SK-N-SH (cell line): ENCODE data around the gene TIE1. TPM values are rescaled to one million over a fixed set of nuclear protein-coding genes. Genes with fewer than 3 reads are reported as not detected.
A peak's percentile ranks its signal among the peaks of the same experiment; 100 is the strongest.

Experiments used
- CTCF ChIA-PET: fragments of 300-600, 350-600 bp; formaldehyde crosslinking; extraction: SDS; loops from one replicate; lab custom pipeline; 2021; lab: Yijun Ruan, JAX
- POLR2A ChIA-PET: fragments of 350-600 bp; sonication (Branson Sonifier 250); formaldehyde crosslinking; extraction: SDS; loops from one replicate; lab custom pipeline; 2020; ENCODE audit warnings: antibody characterized with exemption, inconsistent platforms; lab: Yijun Ruan, JAX
- DNase-seq: peaks from one replicate; pipeline ENCODE4 v3.0.0; 2012
- H2AFZ ChIP-seq: fragments of 200-600 bp; sonication (generic); 2 replicates; pipeline ENCODE4 v1.8.1; 2016; ENCODE audit warnings: antibody characterized with exemption, mild to moderate bottlenecking, low read depth
- H3F3A ChIP-seq: fragments of 200-600 bp; sonication (generic); replicated peaks from 2 replicates; pipeline ENCODE3; 2016; ENCODE audit warnings: antibody characterized with exemption, mild to moderate bottlenecking; ENCODE audit not compliant: insufficient read depth
- H3K27ac ChIP-seq, 2 experiments: fragments of 200-500 bp in 1 of 2; fragments of 200-600 bp in 1 of 2; sonication (Bioruptor generic) in 1 of 2; sonication (generic), shearing (Covaris generic) in 1 of 2; 2 replicates each; pipeline versions ENCODE4 v1.5.1 to v1.6.1; 2014 to 2016; ENCODE audit warnings: low read depth in 2 of 2, inconsistent platforms in 1 of 2, low read length in 1 of 2, mild to moderate bottlenecking in 1 of 2, mixed read lengths in 1 of 2
- H3K27me3 ChIP-seq: fragments of 200-600 bp; sonication (generic), shearing (Covaris generic); 2 replicates; pipeline ENCODE4 v1.6.1; 2016; ENCODE audit warnings: mixed run types; ENCODE audit not compliant: insufficient read depth
- H3K36me3 ChIP-seq, 2 experiments: fragments of 200-500 bp in 1 of 2; fragments of 200-600 bp in 1 of 2; sonication (Bioruptor generic) in 1 of 2; sonication (generic) in 1 of 2; replicated peaks in 1 of 2; 2 replicates each; pipeline versions ENCODE3 to v1.5.1; 2014 to 2016; ENCODE audit warnings: low read length in 1 of 2, mild to moderate bottlenecking in 1 of 2; ENCODE audit not compliant: insufficient read depth in 2 of 2, control insufficient read depth in 1 of 2
- H3K4me1 ChIP-seq, 2 experiments: fragments of 200-500 bp in 1 of 2; fragments of 200-600 bp in 1 of 2; sonication (Bioruptor generic) in 1 of 2; sonication (generic), shearing (Covaris generic) in 1 of 2; 2 replicates each; pipeline versions ENCODE4 v1.5.1 to v1.6.1; 2014 to 2016; ENCODE audit warnings: low read depth in 1 of 2, low read length in 1 of 2, mixed run types in 1 of 2; ENCODE audit not compliant: insufficient read depth in 2 of 2, control insufficient read depth in 1 of 2
- H3K4me2 ChIP-seq: fragments of 200-600 bp; sonication (generic), shearing (Covaris generic); 2 replicates; pipeline ENCODE4 v1.6.1; 2017; ENCODE audit warnings: mixed run types
- H3K4me3 ChIP-seq, 2 experiments: fragments of 200-500 bp in 1 of 2; fragments of 200-600 bp in 1 of 2; sonication (Bioruptor generic) in 1 of 2; sonication (generic), shearing (Covaris generic) in 1 of 2; 2 replicates each; pipeline versions ENCODE4 v1.5.1 to v1.8.1; 2014 to 2016; ENCODE audit warnings: low read depth in 2 of 2, inconsistent platforms in 1 of 2, low read length in 1 of 2, mild to moderate bottlenecking in 1 of 2, mixed read lengths in 1 of 2, moderate library complexity in 1 of 2
- H3K79me2 ChIP-seq: fragments of 200-600 bp; sonication (generic); 2 replicates; pipeline ENCODE4 v1.8.1; 2017; ENCODE audit warnings: mild to moderate bottlenecking; ENCODE audit not compliant: insufficient read depth
- H3K9ac ChIP-seq: fragments of 200-600 bp; sonication (generic); 2 replicates; pipeline ENCODE4 v1.6.1; 2017; ENCODE audit warnings: mixed run types
- H3K9me2 ChIP-seq: fragments of 200-600 bp; sonication (generic); 2 replicates; pipeline ENCODE4 v1.6.1; 2017; ENCODE audit warnings: mixed run types
- H3K9me3 ChIP-seq: fragments of 200-600 bp; sonication (generic); 2 replicates; pipeline ENCODE4 v1.6.1; 2017; ENCODE audit warnings: mixed run types, mild to moderate bottlenecking, moderate library complexity
- H4K20me1 ChIP-seq: fragments of 200-600 bp; sonication (generic); 2 replicates; pipeline ENCODE4 v1.6.1; 2017; ENCODE audit warnings: mild to moderate bottlenecking, mixed run types; ENCODE audit not compliant: insufficient read depth
- CHD2 ChIP-seq: fragments of 150-350 bp; IDR thresholded peaks from 2 replicates; pipeline ENCODE4 v1.6.1; 2018; ENCODE audit warnings: low read length; ENCODE audit not compliant: partially characterized antibody
- ELF1 ChIP-seq: IDR thresholded peaks from 2 replicates; pipeline ENCODE4 v1.4.0; 2012
- EZH2phosphoT487 ChIP-seq: fragments of 200-600 bp; sonication (generic); IDR thresholded peaks from 2 replicates; pipeline ENCODE4 v1.6.1; 2017; ENCODE audit warnings: low read depth, mixed run types, mild to moderate bottlenecking, antibody characterized with exemption, moderate library complexity, borderline replicate concordance
- FOSL2 ChIP-seq: IDR thresholded peaks from 2 replicates; pipeline ENCODE4 v1.4.0; 2012; ENCODE audit warnings: low read depth, mild to moderate bottlenecking, moderate library complexity, borderline replicate concordance
- FOXM1 ChIP-seq: IDR thresholded peaks from 2 replicates; pipeline ENCODE4 v1.4.0; 2012; ENCODE audit warnings: low read depth, mild to moderate bottlenecking
- GABPA ChIP-seq: IDR thresholded peaks from 2 replicates; pipeline ENCODE4 v1.4.0; 2012; ENCODE audit warnings: low read depth, mild to moderate bottlenecking
- GATA2 ChIP-seq: sonication (generic); formaldehyde crosslinking; IDR thresholded peaks from 2 replicates; pipeline ENCODE4 v1.5.0; 2020; ENCODE audit warnings: mild to moderate bottlenecking, missing genetic modification reagents
- JUND ChIP-seq: IDR thresholded peaks from 2 replicates; pipeline ENCODE4 v1.4.0; 2012
- MEF2A ChIP-seq: IDR thresholded peaks from 2 replicates; pipeline ENCODE4 v1.4.0; 2012; ENCODE audit warnings: low read depth, borderline replicate concordance
- MXI1 ChIP-seq: IDR thresholded peaks from 2 replicates; pipeline ENCODE4 v1.6.1; 2012; ENCODE audit warnings: mild to moderate bottlenecking, low read depth, low read length, improper control_type of control experiment
- NFIC ChIP-seq: IDR thresholded peaks from 2 replicates; pipeline ENCODE4 v1.4.0; 2012; ENCODE audit warnings: borderline replicate concordance
- RXRA ChIP-seq: IDR thresholded peaks from 2 replicates; pipeline ENCODE4 v1.4.0; 2012; ENCODE audit warnings: low read depth, mild to moderate bottlenecking, borderline replicate concordance
- TCF12 ChIP-seq: IDR thresholded peaks from 2 replicates; pipeline ENCODE4 v1.4.0; 2012
- TEAD4 ChIP-seq: IDR thresholded peaks from 2 replicates; pipeline ENCODE4 v1.4.0; 2012; ENCODE audit warnings: mild to moderate bottlenecking, borderline replicate concordance; ENCODE audit not compliant: insufficient read depth
- WGBS: methylation state at CpG from one replicate; pipeline ENCODE4 v1.1.6; 2017; ENCODE audit warnings: low lambda C conversion rate; 5-methylcytosine and 5-hydroxymethylcytosine counted together
- polyA plus RNA-seq, 3 experiments: library from polyadenylated mRNA; depleted of rRNA; stranded (reverse); fragments of >200 nt; gene quantifications; 2 replicates each; pipeline ENCODE4 v1.2.3, GENCODE V29; 2012
- TF ChIP-seq, protein P1 (sequence below): IDR thresholded peaks from 2 replicates; pipeline ENCODE4 v1.4.0; 2012; ENCODE audit warnings: low read depth, borderline replicate concordance
- TF ChIP-seq, protein P2 (sequence below): IDR thresholded peaks from 2 replicates; pipeline ENCODE4 v1.4.0; 2012; ENCODE audit warnings: low read depth, borderline replicate concordance
- TF ChIP-seq, protein P3 (sequence below): fragments of 150-350 bp; IDR thresholded peaks from 2 replicates; pipeline ENCODE4 v1.6.1; 2017; ENCODE audit warnings: antibody characterized with exemption, low read length, low read depth, borderline replicate concordance
- TF ChIP-seq, protein P4 (sequence below): IDR thresholded peaks from 2 replicates; pipeline ENCODE4; 2012
- TF ChIP-seq, protein P5 (sequence below): fragments of 200-600 bp; sonication (generic); IDR thresholded peaks from 2 replicates; pipeline ENCODE4 v1.6.1; 2017; ENCODE audit warnings: antibody characterized with exemption, mild to moderate bottlenecking, moderate library complexity

TIE1 gene
- polyA plus RNA-seq, 1 of the 3 experiments (the other 2 are of a cell fraction): 1.6 TPM

DNA sequence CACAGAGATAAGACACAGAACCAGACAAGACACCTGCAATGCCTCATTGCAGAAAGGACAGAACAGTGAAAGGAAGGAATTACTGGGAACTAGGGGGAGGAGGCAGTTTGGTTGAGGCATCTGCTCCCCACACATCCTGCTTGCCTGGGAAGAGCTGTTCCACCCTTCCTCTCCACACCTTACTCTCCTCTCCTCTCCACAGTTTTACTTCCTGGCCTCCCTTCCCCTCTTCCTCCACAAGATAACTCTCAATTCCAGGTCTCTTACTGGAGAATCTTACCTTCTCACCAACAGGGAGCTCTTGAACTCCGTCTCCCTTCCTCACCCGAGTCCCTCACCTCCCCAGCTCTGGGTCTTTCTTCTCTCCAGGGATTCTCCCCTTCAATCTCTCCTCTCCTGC lies 64.9 kb downstream of the TIE1 start:
- H2AFZ ChIP-seq: no peak overlapping the region
- H3K36me3 ChIP-seq: peaks cover 40 to 42% of the 10 kb centered on the region in 2 experiments
- ChIA-PET POLR2A (no interaction called here), CTCF (no interaction called here)
- H3K9ac ChIP-seq: peak overlapping the region; percentile 75; the same call in 1 of the 2 replicates
- H3K4me1 ChIP-seq: peaks cover 15 to 19% of the 10 kb centered on the region in 2 experiments; a peak in 3 of 4 replicates
- peaks cover 33% of the 10 kb centered on the region for H3F3A ChIP-seq
- no peaks in the 10 kb centered on the region for H4K20me1 ChIP-seq
- no peaks in the 10 kb centered on the region for H3K9me2 ChIP-seq
- peaks cover 88% of the 10 kb centered on the region for H3K79me2 ChIP-seq
- H3K4me3 ChIP-seq: 0 out of 4 replicates have a peak overlapping the region, but pooled peaks of 1 of the 2 experiments have one; percentile 73
- H3K27me3 ChIP-seq: no peaks in the 10 kb centered on the region
- H3K27ac ChIP-seq: no peak overlapping the region
- no peaks in the 10 kb centered on the region for H3K9me3 ChIP-seq
- peak overlapping the region; percentile 81 for H3K4me2 ChIP-seq
- no peak for DNase-seq
- 97% methylated on average over 2 of the region's 2 CpGs for WGBS
- no peak for TF ChIP-seq NFIC
- no peak for TF ChIP-seq FOXM1
- no peak for TF ChIP-seq EZH2phosphoT487
- TF ChIP-seq, protein P1, sequence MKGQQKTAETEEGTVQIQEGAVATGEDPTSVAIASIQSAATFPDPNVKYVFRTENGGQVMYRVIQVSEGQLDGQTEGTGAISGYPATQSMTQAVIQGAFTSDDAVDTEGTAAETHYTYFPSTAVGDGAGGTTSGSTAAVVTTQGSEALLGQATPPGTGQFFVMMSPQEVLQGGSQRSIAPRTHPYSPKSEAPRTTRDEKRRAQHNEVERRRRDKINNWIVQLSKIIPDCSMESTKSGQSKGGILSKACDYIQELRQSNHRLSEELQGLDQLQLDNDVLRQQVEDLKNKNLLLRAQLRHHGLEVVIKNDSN: no peak
- TF ChIP-seq, protein P2, sequence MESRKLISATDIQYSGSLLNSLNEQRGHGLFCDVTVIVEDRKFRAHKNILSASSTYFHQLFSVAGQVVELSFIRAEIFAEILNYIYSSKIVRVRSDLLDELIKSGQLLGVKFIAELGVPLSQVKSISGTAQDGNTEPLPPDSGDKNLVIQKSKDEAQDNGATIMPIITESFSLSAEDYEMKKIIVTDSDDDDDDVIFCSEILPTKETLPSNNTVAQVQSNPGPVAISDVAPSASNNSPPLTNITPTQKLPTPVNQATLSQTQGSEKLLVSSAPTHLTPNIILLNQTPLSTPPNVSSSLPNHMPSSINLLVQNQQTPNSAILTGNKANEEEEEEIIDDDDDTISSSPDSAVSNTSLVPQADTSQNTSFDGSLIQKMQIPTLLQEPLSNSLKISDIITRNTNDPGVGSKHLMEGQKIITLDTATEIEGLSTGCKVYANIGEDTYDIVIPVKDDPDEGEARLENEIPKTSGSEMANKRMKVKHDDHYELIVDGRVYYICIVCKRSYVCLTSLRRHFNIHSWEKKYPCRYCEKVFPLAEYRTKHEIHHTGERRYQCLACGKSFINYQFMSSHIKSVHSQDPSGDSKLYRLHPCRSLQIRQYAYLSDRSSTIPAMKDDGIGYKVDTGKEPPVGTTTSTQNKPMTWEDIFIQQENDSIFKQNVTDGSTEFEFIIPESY: no peak
- no peak for TF ChIP-seq MEF2A
- TF ChIP-seq RXRA: no peak
- no peak for TF ChIP-seq GATA2 (CRISPR knock-in tag)
- no peak for TF ChIP-seq JUND
- TF ChIP-seq ELF1: no peak
- TF ChIP-seq CHD2: no peak
- no peak for TF ChIP-seq GABPA
- TF ChIP-seq FOSL2: no peak
- TF ChIP-seq, protein P3, sequence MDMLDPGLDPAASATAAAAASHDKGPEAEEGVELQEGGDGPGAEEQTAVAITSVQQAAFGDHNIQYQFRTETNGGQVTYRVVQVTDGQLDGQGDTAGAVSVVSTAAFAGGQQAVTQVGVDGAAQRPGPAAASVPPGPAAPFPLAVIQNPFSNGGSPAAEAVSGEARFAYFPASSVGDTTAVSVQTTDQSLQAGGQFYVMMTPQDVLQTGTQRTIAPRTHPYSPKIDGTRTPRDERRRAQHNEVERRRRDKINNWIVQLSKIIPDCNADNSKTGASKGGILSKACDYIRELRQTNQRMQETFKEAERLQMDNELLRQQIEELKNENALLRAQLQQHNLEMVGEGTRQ: no peak
- TF ChIP-seq, protein P4, sequence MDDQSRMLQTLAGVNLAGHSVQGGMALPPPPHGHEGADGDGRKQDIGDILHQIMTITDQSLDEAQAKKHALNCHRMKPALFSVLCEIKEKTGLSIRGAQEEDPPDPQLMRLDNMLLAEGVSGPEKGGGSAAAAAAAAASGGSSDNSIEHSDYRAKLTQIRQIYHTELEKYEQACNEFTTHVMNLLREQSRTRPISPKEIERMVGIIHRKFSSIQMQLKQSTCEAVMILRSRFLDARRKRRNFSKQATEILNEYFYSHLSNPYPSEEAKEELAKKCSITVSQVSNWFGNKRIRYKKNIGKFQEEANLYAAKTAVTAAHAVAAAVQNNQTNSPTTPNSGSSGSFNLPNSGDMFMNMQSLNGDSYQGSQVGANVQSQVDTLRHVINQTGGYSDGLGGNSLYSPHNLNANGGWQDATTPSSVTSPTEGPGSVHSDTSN: no peak
- TF ChIP-seq TEAD4: no peak
- TF ChIP-seq, protein P5, sequence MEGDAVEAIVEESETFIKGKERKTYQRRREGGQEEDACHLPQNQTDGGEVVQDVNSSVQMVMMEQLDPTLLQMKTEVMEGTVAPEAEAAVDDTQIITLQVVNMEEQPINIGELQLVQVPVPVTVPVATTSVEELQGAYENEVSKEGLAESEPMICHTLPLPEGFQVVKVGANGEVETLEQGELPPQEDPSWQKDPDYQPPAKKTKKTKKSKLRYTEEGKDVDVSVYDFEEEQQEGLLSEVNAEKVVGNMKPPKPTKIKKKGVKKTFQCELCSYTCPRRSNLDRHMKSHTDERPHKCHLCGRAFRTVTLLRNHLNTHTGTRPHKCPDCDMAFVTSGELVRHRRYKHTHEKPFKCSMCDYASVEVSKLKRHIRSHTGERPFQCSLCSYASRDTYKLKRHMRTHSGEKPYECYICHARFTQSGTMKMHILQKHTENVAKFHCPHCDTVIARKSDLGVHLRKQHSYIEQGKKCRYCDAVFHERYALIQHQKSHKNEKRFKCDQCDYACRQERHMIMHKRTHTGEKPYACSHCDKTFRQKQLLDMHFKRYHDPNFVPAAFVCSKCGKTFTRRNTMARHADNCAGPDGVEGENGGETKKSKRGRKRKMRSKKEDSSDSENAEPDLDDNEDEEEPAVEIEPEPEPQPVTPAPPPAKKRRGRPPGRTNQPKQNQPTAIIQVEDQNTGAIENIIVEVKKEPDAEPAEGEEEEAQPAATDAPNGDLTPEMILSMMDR: no peak
- no peak for TF ChIP-seq TCF12
- TF ChIP-seq MXI1: no peak
